ENCODE data around the gene SLC33A1.
A peak's percentile ranks its signal among the peaks of the same experiment; 100 is the strongest.
"Not testable (repeated sequence)": the region's sequence is repeated elsewhere in the genome, so short reads cannot be mapped to it uniquely, and the experiment has no call there.

The SLC33A1 gene

GRCh38 chr3:155854141-155854940 lies at the start of gene SLC33A1:
TSS of gene SLC33A1 (minus strand) at chr3:155854427. CDS start at chr3:155853997, 430 bp downstream.
- DNase-seq (ENCODE audit: low spot score) = peak; percentile 99

- DNase-seq (ENCODE audit: low spot score) = no peak
Observed at GRCh38 chr3:155895379-155895900, 41.2 kb upstream of the SLC33A1 start.

- DNase-seq (ENCODE audit: low spot score) = no peak
Observed at GRCh38 chr3:155891321-155891720, 37.1 kb upstream of the SLC33A1 start.

- peak; percentile 18 for DNase-seq (ENCODE audit: low spot score)
Observed at GRCh38 chr3:155890671-155891190, 36.5 kb upstream of the SLC33A1 start.

GRCh38 chr3:155889952-155890351 lies 35.7 kb upstream of the SLC33A1 start:
- no peak for DNase-seq (ENCODE audit: low spot score)

- DNase-seq (ENCODE audit: low spot score) = no peak
Observed at GRCh38 chr3:155889212-155889611, 35.0 kb upstream of the SLC33A1 start.

GRCh38 chr3:155886915-155887314 lies 32.7 kb upstream of the SLC33A1 start:
- no peak for DNase-seq (ENCODE audit: low spot score)

- not testable (repeated sequence) for DNase-seq (ENCODE audit: low spot score)
Observed at GRCh38 chr3:155886348-155886747, 32.1 kb upstream of the SLC33A1 start.

- no peak for DNase-seq (ENCODE audit: low spot score)
Observed at GRCh38 chr3:155885292-155885691, 31.1 kb upstream of the SLC33A1 start.

- no peak for DNase-seq (ENCODE audit: low spot score)
Observed at GRCh38 chr3:155884292-155884691, 30.1 kb upstream of the SLC33A1 start.

- DNase-seq (ENCODE audit: low spot score) = no peak
Observed at GRCh38 chr3:155880286-155880685, 26.1 kb upstream of the SLC33A1 start.

- DNase-seq (ENCODE audit: low spot score) = no peak
Observed at GRCh38 chr3:155876503-155876902, 22.3 kb upstream of the SLC33A1 start.

- no peak for DNase-seq (ENCODE audit: low spot score)
Observed at GRCh38 chr3:155876037-155876436, 21.8 kb upstream of the SLC33A1 start.

- DNase-seq (ENCODE audit: low spot score) = no peak
Observed at GRCh38 chr3:155872904-155873646, 18.8 kb upstream of the SLC33A1 start.

- DNase-seq (ENCODE audit: low spot score) = peak; percentile 26
Observed at GRCh38 chr3:155871746-155872158, 17.5 kb upstream of the SLC33A1 start.

GRCh38 chr3:155870945-155871745 lies 16.9 kb upstream of the SLC33A1 start:
- DNase-seq (ENCODE audit: low spot score) = peak; percentile 24

GRCh38 chr3:155870133-155870944 lies 16.1 kb upstream of the SLC33A1 start, which contains the start of gene GMPS:
TSS of gene GMPS (plus strand) at chr3:155870650. CDS start at chr3:155870871, 221 bp downstream.
- DNase-seq (ENCODE audit: low spot score) = peak; percentile 94

- DNase-seq (ENCODE audit: low spot score) = peak; percentile 23
Observed at GRCh38 chr3:155869691-155870090, 15.5 kb upstream of the SLC33A1 start.

- DNase-seq (ENCODE audit: low spot score) = no peak
Observed at GRCh38 chr3:155863072-155863784, 9.0 kb upstream of the SLC33A1 start.
